Measurements from ENCODE around the gene GOLM1. TPM values are rescaled to one million over a fixed set of nuclear protein-coding genes. Genes with fewer than 3 reads are reported as not detected.
A peak's percentile ranks its signal among the peaks of the same experiment; 100 is the strongest.
"Not testable (repeated sequence)": the region's sequence is repeated elsewhere in the genome, so short reads cannot be mapped to it uniquely, and the experiment has no call there.

GOLM1 gene
- total RNA-seq, 1 experiment from 2014 or later: 73.4 TPM

DNA sequence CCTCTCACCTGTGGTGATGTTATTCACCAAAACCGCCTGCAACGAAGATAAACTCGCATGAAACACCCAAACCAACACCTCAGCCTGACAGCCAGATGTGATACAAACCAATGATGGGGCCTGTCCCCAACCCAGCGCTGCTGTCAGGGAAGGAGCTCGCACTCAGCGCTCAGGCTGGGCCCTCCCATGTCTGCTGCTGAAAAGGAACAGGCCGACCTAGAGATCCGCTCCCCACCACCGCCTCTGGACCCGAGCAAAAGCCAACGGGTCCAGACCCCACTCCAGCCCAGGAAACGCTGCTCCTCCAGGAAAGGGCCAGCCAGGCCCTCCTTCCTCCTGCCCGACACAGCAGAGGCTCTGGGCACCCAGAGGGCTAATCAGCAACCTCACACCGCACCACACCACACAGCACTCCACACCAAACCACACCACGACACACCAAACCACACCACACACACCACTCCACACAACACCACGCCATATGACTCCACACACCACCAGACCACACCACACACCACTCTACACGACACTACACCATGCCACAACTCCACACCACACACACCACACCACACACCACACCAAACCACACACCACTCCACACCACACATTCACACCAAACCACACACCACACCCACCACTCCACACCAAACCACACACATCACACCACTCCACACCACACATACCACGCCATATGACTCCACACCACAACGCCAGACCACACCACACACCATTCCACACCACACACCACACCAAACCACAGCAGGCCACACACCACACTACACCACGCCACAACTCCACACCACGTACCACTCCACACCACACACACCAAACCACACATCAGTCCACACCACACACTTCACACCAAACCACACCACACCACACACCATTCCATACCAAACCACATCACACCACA lies 46.5 kb downstream of the GOLM1 start:
- CTCF ChIA-PET: no interaction called here
- intact Hi-C loops (cut with micrococcal nuclease; ENCODE audit: unreplicated experiment) (no loop called here), in situ Hi-C loops (cut with HindIII; ENCODE audit: low pct_unique_long_range_greater_than_20kb, low sequenced_read_pairs) (no loop called here)
- ATAC-seq (no peak), DNase-seq (ENCODE audit: low read depth, low spot score) (no peak)
- no peak overlapping the region for H3K4me3 ChIP-seq (ENCODE audit: low read depth in 2 of 2, low read length in 2 of 2)
- H3K9me3 ChIP-seq (ENCODE audit: control insufficient read depth, insufficient read depth, low read depth, low read length): no peaks in the 10 kb centered on the region
- no peaks in the 10 kb centered on the region for H3K36me3 ChIP-seq (ENCODE audit: control insufficient read depth, insufficient read depth, low read length)
- no TSS peak for BruUV-seq (replicated peaks)
- H3K27me3 ChIP-seq (ENCODE audit: control insufficient read depth, insufficient read depth, low read length): no peaks in the 10 kb centered on the region
- POLR2A ChIA-PET: no interaction called here
- no peaks in the 10 kb centered on the region for H3K4me1 ChIP-seq (ENCODE audit: control insufficient read depth, insufficient read depth, low read length)
- H3K27ac ChIP-seq (ENCODE audit: low read length): no peak overlapping the region
- TF ChIP-seq, protein P1, sequence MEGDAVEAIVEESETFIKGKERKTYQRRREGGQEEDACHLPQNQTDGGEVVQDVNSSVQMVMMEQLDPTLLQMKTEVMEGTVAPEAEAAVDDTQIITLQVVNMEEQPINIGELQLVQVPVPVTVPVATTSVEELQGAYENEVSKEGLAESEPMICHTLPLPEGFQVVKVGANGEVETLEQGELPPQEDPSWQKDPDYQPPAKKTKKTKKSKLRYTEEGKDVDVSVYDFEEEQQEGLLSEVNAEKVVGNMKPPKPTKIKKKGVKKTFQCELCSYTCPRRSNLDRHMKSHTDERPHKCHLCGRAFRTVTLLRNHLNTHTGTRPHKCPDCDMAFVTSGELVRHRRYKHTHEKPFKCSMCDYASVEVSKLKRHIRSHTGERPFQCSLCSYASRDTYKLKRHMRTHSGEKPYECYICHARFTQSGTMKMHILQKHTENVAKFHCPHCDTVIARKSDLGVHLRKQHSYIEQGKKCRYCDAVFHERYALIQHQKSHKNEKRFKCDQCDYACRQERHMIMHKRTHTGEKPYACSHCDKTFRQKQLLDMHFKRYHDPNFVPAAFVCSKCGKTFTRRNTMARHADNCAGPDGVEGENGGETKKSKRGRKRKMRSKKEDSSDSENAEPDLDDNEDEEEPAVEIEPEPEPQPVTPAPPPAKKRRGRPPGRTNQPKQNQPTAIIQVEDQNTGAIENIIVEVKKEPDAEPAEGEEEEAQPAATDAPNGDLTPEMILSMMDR (IDR thresholded peaks at IDR 0.05): no peak
- TF ChIP-seq POLR2AphosphoS5 (IDR thresholded peaks at IDR 0.05; ENCODE audit: low read depth, low read length) (no peak), SIN3A (IDR thresholded peaks at IDR 0.05; ENCODE audit: borderline replicate concordance, insufficient read depth, low read depth, low read length) (no peak)
- TF ChIP-seq, protein P2, sequence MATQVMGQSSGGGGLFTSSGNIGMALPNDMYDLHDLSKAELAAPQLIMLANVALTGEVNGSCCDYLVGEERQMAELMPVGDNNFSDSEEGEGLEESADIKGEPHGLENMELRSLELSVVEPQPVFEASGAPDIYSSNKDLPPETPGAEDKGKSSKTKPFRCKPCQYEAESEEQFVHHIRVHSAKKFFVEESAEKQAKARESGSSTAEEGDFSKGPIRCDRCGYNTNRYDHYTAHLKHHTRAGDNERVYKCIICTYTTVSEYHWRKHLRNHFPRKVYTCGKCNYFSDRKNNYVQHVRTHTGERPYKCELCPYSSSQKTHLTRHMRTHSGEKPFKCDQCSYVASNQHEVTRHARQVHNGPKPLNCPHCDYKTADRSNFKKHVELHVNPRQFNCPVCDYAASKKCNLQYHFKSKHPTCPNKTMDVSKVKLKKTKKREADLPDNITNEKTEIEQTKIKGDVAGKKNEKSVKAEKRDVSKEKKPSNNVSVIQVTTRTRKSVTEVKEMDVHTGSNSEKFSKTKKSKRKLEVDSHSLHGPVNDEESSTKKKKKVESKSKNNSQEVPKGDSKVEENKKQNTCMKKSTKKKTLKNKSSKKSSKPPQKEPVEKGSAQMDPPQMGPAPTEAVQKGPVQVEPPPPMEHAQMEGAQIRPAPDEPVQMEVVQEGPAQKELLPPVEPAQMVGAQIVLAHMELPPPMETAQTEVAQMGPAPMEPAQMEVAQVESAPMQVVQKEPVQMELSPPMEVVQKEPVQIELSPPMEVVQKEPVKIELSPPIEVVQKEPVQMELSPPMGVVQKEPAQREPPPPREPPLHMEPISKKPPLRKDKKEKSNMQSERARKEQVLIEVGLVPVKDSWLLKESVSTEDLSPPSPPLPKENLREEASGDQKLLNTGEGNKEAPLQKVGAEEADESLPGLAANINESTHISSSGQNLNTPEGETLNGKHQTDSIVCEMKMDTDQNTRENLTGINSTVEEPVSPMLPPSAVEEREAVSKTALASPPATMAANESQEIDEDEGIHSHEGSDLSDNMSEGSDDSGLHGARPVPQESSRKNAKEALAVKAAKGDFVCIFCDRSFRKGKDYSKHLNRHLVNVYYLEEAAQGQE (IDR thresholded peaks at IDR 0.05; ENCODE audit: insufficient read depth in 1 of 2, low read depth in 2 of 2, low read length in 1 of 2): no peak

DNA sequence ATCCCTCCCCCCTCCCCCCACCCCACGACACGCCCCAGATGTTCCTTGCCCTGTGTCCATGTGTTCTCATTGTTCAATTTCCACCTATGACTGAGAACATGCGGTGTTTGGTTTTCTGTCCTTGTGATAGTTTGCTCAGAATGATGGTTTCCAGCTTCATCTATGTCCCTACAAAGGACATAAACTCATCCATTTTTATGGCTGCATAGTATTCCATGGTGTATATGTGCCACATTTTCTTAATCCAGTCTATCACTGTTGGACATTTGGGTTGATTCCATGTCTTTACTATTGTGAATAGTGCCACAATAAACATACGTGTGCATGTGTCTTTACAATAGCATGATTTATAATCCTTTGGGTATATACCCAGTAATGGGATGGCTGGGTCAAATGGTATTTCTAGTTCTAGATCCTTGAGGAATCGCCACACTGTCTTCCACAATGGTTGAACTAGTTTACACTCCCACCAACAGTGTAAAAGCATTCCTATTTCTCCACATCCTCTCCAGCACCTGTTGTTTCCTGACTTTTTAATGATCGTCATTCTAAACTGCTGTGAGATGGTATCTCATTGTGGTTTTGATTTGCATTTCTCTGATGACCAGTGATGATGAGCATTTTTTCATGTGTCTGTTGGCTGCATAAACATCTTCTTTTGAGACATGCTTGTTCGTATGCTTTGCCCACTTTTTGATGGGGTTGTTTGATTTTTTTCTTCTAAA lies 51.2 kb downstream of the GOLM1 start:
- not testable (repeated sequence) for ATAC-seq
- BruUV-seq (replicated peaks): TSS peak; percentile 56

DNA sequence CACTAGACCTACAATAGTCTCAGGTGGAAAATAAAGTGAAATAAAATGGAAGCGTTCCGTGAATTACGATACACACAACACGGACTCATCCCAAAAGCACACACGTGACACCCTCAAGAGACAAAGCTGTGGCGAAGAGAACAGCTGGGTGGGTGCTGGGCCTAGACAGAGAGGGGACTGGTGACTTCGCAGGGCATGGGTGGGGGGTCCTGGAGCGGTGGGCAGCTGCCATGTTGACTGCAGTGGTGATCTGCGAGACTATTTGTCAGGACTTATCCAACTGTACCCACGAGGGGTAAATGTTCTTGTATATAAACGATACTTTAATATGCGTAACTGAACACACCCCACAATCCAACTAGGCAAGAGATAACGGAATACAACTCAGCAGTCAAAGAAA lies 52.0 kb downstream of the GOLM1 start:
- POLR2A ChIA-PET: no interaction called here
- no peak for DNase-seq (ENCODE audit: low read depth, low spot score)
- intact Hi-C loops (cut with micrococcal nuclease; ENCODE audit: unreplicated experiment) (no loop called here), in situ Hi-C loops (cut with HindIII; ENCODE audit: low pct_unique_long_range_greater_than_20kb, low sequenced_read_pairs) (no loop called here)
- H3K36me3 ChIP-seq (ENCODE audit: control insufficient read depth, insufficient read depth, low read length): no peaks in the 10 kb centered on the region
- no peaks in the 10 kb centered on the region for H3K9me3 ChIP-seq (ENCODE audit: control insufficient read depth, insufficient read depth, low read depth, low read length)
- H3K27ac ChIP-seq (ENCODE audit: low read length): no peak overlapping the region
- no peak overlapping the region for H3K4me3 ChIP-seq (ENCODE audit: low read depth in 2 of 2, low read length in 2 of 2)
- H3K27me3 ChIP-seq (ENCODE audit: control insufficient read depth, insufficient read depth, low read length): no peaks in the 10 kb centered on the region
- BruUV-seq (replicated peaks): no TSS peak
- ATAC-seq: no peak
- no peaks in the 10 kb centered on the region for H3K4me1 ChIP-seq (ENCODE audit: control insufficient read depth, insufficient read depth, low read length)
- CTCF ChIA-PET: no interaction called here
- TF ChIP-seq, protein P1 (IDR thresholded peaks at IDR 0.05): no peak
- TF ChIP-seq SIN3A (IDR thresholded peaks at IDR 0.05; ENCODE audit: borderline replicate concordance, insufficient read depth, low read depth, low read length) (no peak), TCF7L2 (IDR thresholded peaks at IDR 0.05; ENCODE audit: low read depth, low read length) (no peak), POLR2AphosphoS5 (IDR thresholded peaks at IDR 0.05; ENCODE audit: low read depth, low read length) (no peak)

More for the DNA sequence above, 51.2 kb downstream of the GOLM1 start:
- H3K4me3 ChIP-seq (ENCODE audit: low read depth in 2 of 2, low read length in 2 of 2); H3K36me3 ChIP-seq (ENCODE audit: control insufficient read depth, insufficient read depth, low read length); H3K27ac ChIP-seq (ENCODE audit: low read length); POLR2A ChIA-PET; H3K4me1 ChIP-seq (ENCODE audit: control insufficient read depth, insufficient read depth, low read length); DNase-seq (ENCODE audit: low read depth, low spot score); H3K27me3 ChIP-seq (ENCODE audit: control insufficient read depth, insufficient read depth, low read length); CTCF ChIA-PET; H3K9me3 ChIP-seq (ENCODE audit: control insufficient read depth, insufficient read depth, low read depth, low read length); in situ Hi-C loops (cut with HindIII; ENCODE audit: low pct_unique_long_range_greater_than_20kb, low sequenced_read_pairs); intact Hi-C loops (cut with micrococcal nuclease; ENCODE audit: unreplicated experiment): not testable (repeated sequence)
